ENCODE measurements around the gene MEI1.

MEI1 gene

GRCh38 chr22:41746567-41747400 lies 47.5 kb downstream of the MEI1 start:
- DNase-seq: peak; percentile 63

GRCh38 chr22:41752011-41752970 lies 53.0 kb downstream of the MEI1 start:
- no peak for DNase-seq

GRCh38 chr22:41753984-41754383 lies 54.7 kb downstream of the MEI1 start:
- DNase-seq: no peak

- DNase-seq: no peak
These were observed 58.2 kb downstream of the MEI1 start for GRCh38 chr22:41757502-41757901.

GRCh38 chr22:41758231-41758630 lies 58.9 kb downstream of the MEI1 start:
- no peak for DNase-seq

- DNase-seq: peak; percentile 59
These were observed 63.9 kb downstream of the MEI1 start for GRCh38 chr22:41762980-41763779.

- DNase-seq: no peak
These were observed 67.2 kb downstream of the MEI1 start for GRCh38 chr22:41766476-41766875.

- peak; percentile 15 for DNase-seq
These were observed 69.1 kb downstream of the MEI1 start for GRCh38 chr22:41768430-41768829.

- peak; percentile 14 for DNase-seq
These were observed 71.6 kb downstream of the MEI1 start for GRCh38 chr22:41770715-41771468.

GRCh38 chr22:41772198-41772597 lies 72.9 kb downstream of the MEI1 start:
- DNase-seq: no peak

- DNase-seq: no peak
These were observed 73.3 kb downstream of the MEI1 start for GRCh38 chr22:41772645-41773044.

- no peak for DNase-seq
These were observed 76.0 kb downstream of the MEI1 start for GRCh38 chr22:41775338-41775737.

GRCh38 chr22:41775976-41776375 lies 76.7 kb downstream of the MEI1 start:
- DNase-seq: no peak

GRCh38 chr22:41776381-41776780 lies 77.1 kb downstream of the MEI1 start:
- no peak for DNase-seq

- DNase-seq: no peak
These were observed 78.6 kb downstream of the MEI1 start for GRCh38 chr22:41777749-41778425.

- DNase-seq: peak; percentile 27
These were observed 80.7 kb downstream of the MEI1 start for GRCh38 chr22:41779929-41780505.

- DNase-seq: peak; percentile 93
These were observed 81.6 kb downstream of the MEI1 start for GRCh38 chr22:41780746-41781505.

- peak; percentile 12 for DNase-seq
These were observed 82.2 kb downstream of the MEI1 start for GRCh38 chr22:41781507-41781906.

GRCh38 chr22:41782316-41782715 lies 83.0 kb downstream of the MEI1 start:
- DNase-seq: peak; percentile 36

GRCh38 chr22:41782751-41783150 lies 83.4 kb downstream of the MEI1 start:
- no peak for DNase-seq
